Measurements from ENCODE around the gene HNRNPA3.
"Not testable (repeated sequence)": the region's sequence is repeated elsewhere in the genome, so short reads cannot be mapped to it uniquely, and the experiment has no call there.

HNRNPA3 gene

GRCh38 chr2:177179227-177179626, 33.4 kb upstream of the HNRNPA3 start:
- no peak for TF ChIP-seq TARDBP (IDR thresholded peaks at IDR 0.05)
- TF ChIP-seq NFRKB (IDR thresholded peaks at IDR 0.05): no peak
- no peak for TF ChIP-seq CTBP1 (IDR thresholded peaks at IDR 0.05; ENCODE audit: borderline replicate concordance)
- TF ChIP-seq ZNF384 (IDR thresholded peaks at IDR 0.05): no peak
- no peak for TF ChIP-seq ELF4 (IDR thresholded peaks at IDR 0.05)
- no peak for TF ChIP-seq SUZ12 (IDR thresholded peaks at IDR 0.05)
- no peak for TF ChIP-seq BHLHE40 (IDR thresholded peaks at IDR 0.05; ENCODE audit: borderline replicate concordance)
- TF ChIP-seq L3MBTL2 (conservative IDR thresholded peaks at IDR 0.05): no peak
- TF ChIP-seq, protein P1, sequence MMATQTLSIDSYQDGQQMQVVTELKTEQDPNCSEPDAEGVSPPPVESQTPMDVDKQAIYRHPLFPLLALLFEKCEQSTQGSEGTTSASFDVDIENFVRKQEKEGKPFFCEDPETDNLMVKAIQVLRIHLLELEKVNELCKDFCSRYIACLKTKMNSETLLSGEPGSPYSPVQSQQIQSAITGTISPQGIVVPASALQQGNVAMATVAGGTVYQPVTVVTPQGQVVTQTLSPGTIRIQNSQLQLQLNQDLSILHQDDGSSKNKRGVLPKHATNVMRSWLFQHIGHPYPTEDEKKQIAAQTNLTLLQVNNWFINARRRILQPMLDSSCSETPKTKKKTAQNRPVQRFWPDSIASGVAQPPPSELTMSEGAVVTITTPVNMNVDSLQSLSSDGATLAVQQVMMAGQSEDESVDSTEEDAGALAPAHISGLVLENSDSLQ (IDR thresholded peaks at IDR 0.05): no peak
- no peak for TF ChIP-seq HDGF (IDR thresholded peaks at IDR 0.05; ENCODE audit: borderline replicate concordance)
- no peak for TF ChIP-seq SP1 (IDR thresholded peaks at IDR 0.05)
- no peak for TF ChIP-seq FOXK2 (IDR thresholded peaks at IDR 0.05)
- ChIA-PET CTCF (no interaction called here), POLR2A (no interaction called here)
- no peak for DNase-seq (ENCODE audit: extremely low spot score)

- TF ChIP-seq, protein P1 (IDR thresholded peaks at IDR 0.05): peak; percentile 50; the same call in 1 of the 2 replicates
- POLR2A ChIA-PET; DNase-seq (ENCODE audit: extremely low spot score); CTCF ChIA-PET: not testable (repeated sequence)
These were observed 32.9 kb upstream of the HNRNPA3 start for GRCh38 chr2:177179671-177180070.

GRCh38 chr2:177180269-177181000, 32.2 kb upstream of the HNRNPA3 start:
- TF ChIP-seq BHLHE40 (IDR thresholded peaks at IDR 0.05; ENCODE audit: borderline replicate concordance) (no peak), FOXK2 (IDR thresholded peaks at IDR 0.05) (no peak), SP1 (IDR thresholded peaks at IDR 0.05) (no peak), HDGF (IDR thresholded peaks at IDR 0.05; ENCODE audit: borderline replicate concordance) (no peak)
- TF ChIP-seq, protein P1 (IDR thresholded peaks at IDR 0.05): no peak
- ChIA-PET POLR2A (no interaction called here), CTCF (interaction anchor here (1.3 kb wide), 1 partner anchor 18 kb away, joined by 4 read pairs; no protein-coding TSS in a partner anchor)

DNA sequence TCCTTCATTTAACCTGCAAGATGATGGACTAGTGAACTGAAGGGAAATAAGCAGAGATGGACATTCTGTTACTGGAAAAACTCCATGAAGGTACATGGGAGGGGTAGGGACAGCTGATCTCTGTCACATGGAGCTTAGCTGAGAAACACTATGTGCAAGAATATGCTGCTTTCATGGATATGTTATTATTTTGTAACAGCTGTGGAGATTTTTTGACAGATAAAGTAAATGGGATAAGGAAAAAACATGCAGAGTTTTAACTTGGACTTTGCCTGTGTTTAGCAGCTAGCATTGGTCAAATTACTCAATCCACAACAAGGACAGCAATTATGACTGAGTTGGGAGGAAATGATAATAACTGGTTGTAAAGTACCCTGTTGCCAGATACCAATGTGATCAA, 28.7 kb upstream of the HNRNPA3 start:
- DNase-seq (ENCODE audit: extremely low spot score): no peak
- ChIA-PET CTCF (no interaction called here), POLR2A (no interaction called here)
- TF ChIP-seq ARNT (IDR thresholded peaks at IDR 0.05) (no peak), BHLHE40 (IDR thresholded peaks at IDR 0.05; ENCODE audit: borderline replicate concordance) (no peak), TARDBP (IDR thresholded peaks at IDR 0.05) (no peak), L3MBTL2 (conservative IDR thresholded peaks at IDR 0.05) (no peak), NFRKB (IDR thresholded peaks at IDR 0.05) (no peak), LEF1 (IDR thresholded peaks at IDR 0.05; ENCODE audit: borderline replicate concordance) (no peak), SUZ12 (IDR thresholded peaks at IDR 0.05) (no peak), FOXM1 (IDR thresholded peaks at IDR 0.05; ENCODE audit: borderline replicate concordance) (no peak)

More at GRCh38 chr2:177180269-177181000, 32.2 kb upstream of the HNRNPA3 start:
- no peak for DNase-seq (ENCODE audit: extremely low spot score)

DNA sequence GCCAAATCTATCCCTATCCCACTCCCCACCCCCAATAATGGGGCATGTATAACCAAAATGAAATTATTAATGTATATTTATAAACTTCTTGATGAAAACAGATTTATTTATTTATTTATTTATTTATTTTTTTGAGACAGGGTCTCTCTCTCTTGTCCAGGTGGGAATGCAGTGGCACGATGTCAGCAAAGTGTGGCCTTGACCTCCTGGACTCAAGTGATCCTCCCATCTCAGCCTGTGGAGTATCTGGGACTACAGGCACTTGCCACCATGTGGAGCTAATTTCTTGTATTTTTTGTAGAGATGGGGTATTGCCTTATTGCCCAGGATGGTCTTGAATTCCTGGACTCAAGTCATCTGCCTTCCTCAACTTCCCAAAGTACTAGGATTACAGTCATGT, 28.0 kb upstream of the HNRNPA3 start:
- POLR2A ChIA-PET: no interaction called here
- CTCF ChIA-PET: interaction anchor here (0.7 kb wide), 1 partner anchor 53 kb away, joined by 7 read pairs; no protein-coding TSS in a partner anchor
- no peak for TF ChIP-seq NFRKB (IDR thresholded peaks at IDR 0.05)
- no peak for TF ChIP-seq BHLHE40 (IDR thresholded peaks at IDR 0.05; ENCODE audit: borderline replicate concordance)
- no peak for TF ChIP-seq ELF4 (IDR thresholded peaks at IDR 0.05)
- TF ChIP-seq SP1 (IDR thresholded peaks at IDR 0.05): no peak
- TF ChIP-seq FOXK2 (IDR thresholded peaks at IDR 0.05): no peak
- TF ChIP-seq ZNF384 (IDR thresholded peaks at IDR 0.05): no peak
- no peak for TF ChIP-seq CTBP1 (IDR thresholded peaks at IDR 0.05; ENCODE audit: borderline replicate concordance)
- no peak for TF ChIP-seq HDGF (IDR thresholded peaks at IDR 0.05; ENCODE audit: borderline replicate concordance)
- TF ChIP-seq TARDBP (IDR thresholded peaks at IDR 0.05): no peak
- no peak for TF ChIP-seq FOXA1 (IDR thresholded peaks at IDR 0.05)
- no peak for TF ChIP-seq LEF1 (IDR thresholded peaks at IDR 0.05; ENCODE audit: borderline replicate concordance)
- no peak for TF ChIP-seq ARNT (IDR thresholded peaks at IDR 0.05)
- no peak for TF ChIP-seq L3MBTL2 (conservative IDR thresholded peaks at IDR 0.05)
- TF ChIP-seq, protein P1 (IDR thresholded peaks at IDR 0.05): no peak
- DNase-seq (ENCODE audit: extremely low spot score): no peak

- DNase-seq (ENCODE audit: extremely low spot score); CTCF ChIA-PET: not testable (repeated sequence)
- POLR2A ChIA-PET: interaction anchor here (1.2 kb wide), 1 partner anchor 26 kb away, joined by 3 read pairs; the partner anchor contains the start of gene HNRNPA3
These were observed 26.6 kb upstream of the HNRNPA3 start for GRCh38 chr2:177186038-177186437.

Measured in HEK293T (cell line).